DMS114 treated with DMSO at 0.1 percent for 48 hours (cell line): Measurements from ENCODE around the gene ALDH1L1.
A peak's percentile ranks its signal among the peaks of the same experiment; 100 is the strongest.
"Not testable (repeated sequence)": the region's sequence is repeated elsewhere in the genome, so short reads cannot be mapped to it uniquely, and the experiment has no call there.

ENCODE experiments used
- DNase-seq: peaks from one replicate; lab custom pipeline; 2025; ENCODE audit not compliant: unreplicated experiment; lab: John Stamatoyannopoulos, UW

Gene ALDH1L1

GRCh38 chr3:126083913-126084767 is 96.2 kb downstream of the ALDH1L1 start, which contains the start of gene SLC41A3:
Gene SLC41A3 (minus strand): TSS chr3:126084124. CDS start chr3:126068219, 15,905 bp downstream.
- DNase-seq, result peak; percentile 48

GRCh38 chr3:126083511-126083912 is 96.9 kb downstream of the ALDH1L1 start:
- DNase-seq, result no peak

GRCh38 chr3:126083138-126083445 is 97.3 kb downstream of the ALDH1L1 start:
- no peak for DNase-seq

GRCh38 chr3:126082362-126083137 is 97.8 kb downstream of the ALDH1L1 start:
- no peak for DNase-seq

- peak; percentile 7 for DNase-seq
Measured at GRCh38 chr3:126081618-126082361, 98.6 kb downstream of the ALDH1L1 start.

GRCh38 chr3:126080970-126081369 is 99.4 kb downstream of the ALDH1L1 start:
- DNase-seq, result no peak

- DNase-seq, result no peak
Measured at GRCh38 chr3:126078866-126079265, 101.5 kb downstream of the ALDH1L1 start.

- DNase-seq, result no peak
Measured at GRCh38 chr3:126077754-126078153, 102.6 kb downstream of the ALDH1L1 start.

GRCh38 chr3:126076140-126076539 is 104.2 kb downstream of the ALDH1L1 start:
- DNase-seq, result no peak

- no peak for DNase-seq
Measured at GRCh38 chr3:126070146-126070545, 110.2 kb downstream of the ALDH1L1 start.

- DNase-seq, result no peak
Measured at GRCh38 chr3:126067959-126068358, 112.4 kb downstream of the ALDH1L1 start.

- DNase-seq, result not testable (repeated sequence)
Measured at GRCh38 chr3:126066676-126067075, 113.7 kb downstream of the ALDH1L1 start.

GRCh38 chr3:126065876-126066275 is 114.5 kb downstream of the ALDH1L1 start:
- DNase-seq, result no peak

- no peak for DNase-seq
Measured at GRCh38 chr3:126064627-126065258, 115.6 kb downstream of the ALDH1L1 start.

GRCh38 chr3:126063358-126063965 is 116.9 kb downstream of the ALDH1L1 start:
- no peak for DNase-seq

- no peak for DNase-seq
Measured at GRCh38 chr3:126061301-126062032, 118.9 kb downstream of the ALDH1L1 start.

GRCh38 chr3:126060613-126061145 is 119.7 kb downstream of the ALDH1L1 start:
- DNase-seq, result no peak

GRCh38 chr3:126058666-126059065 is 121.7 kb downstream of the ALDH1L1 start:
- no peak for DNase-seq

GRCh38 chr3:126057936-126058335 is 122.5 kb downstream of the ALDH1L1 start:
- DNase-seq, result no peak

- DNase-seq, result no peak
Measured at GRCh38 chr3:126057501-126057819, 122.9 kb downstream of the ALDH1L1 start.
